Testis (tissue), 2 donors: Measurements from ENCODE around the gene GABRG2.

Experiments used
- CTCF ChIP-seq, 3 experiments: fragments of 450-650 bp in 2 of 3; fragments of 200-600 bp in 1 of 3; sonication (generic) in 1 of 3; IDR thresholded peaks; one replicate each; pipeline ENCODE4 v1.5.1; 2016 to 2019; ENCODE audit warnings: antibody characterized with exemption in 3 of 3, mild to moderate bottlenecking in 2 of 3, moderate library complexity in 1 of 3
- POLR2A ChIP-seq: fragments of 450-650 bp; IDR thresholded peaks from one replicate; pipeline ENCODE4 v1.6.1; 2017; ENCODE audit warnings: antibody characterized with exemption, mild to moderate bottlenecking, moderate library complexity

- no peak for TF ChIP-seq POLR2A
- no peak for TF ChIP-seq CTCF (IDR thresholded peaks at IDR 0.05)
Observed at GRCh38 chr5:162067162-162067561, 411 bp upstream of the GABRG2 start.
